PC-9 (cell line): ENCODE data around the gene MED16.

Source experiments
- EZH2 ChIP-seq: fragments of 200-600 bp; sonication (generic); IDR thresholded peaks from 2 replicates; pipeline ENCODE4 v1.8.0; 2017; ENCODE audit warnings: antibody characterized with exemption, low read depth
- TF ChIP-seq, protein P1 (sequence below): fragments of 200-600 bp; sonication (generic); conservative IDR thresholded peaks from 2 replicates; pipeline ENCODE4 v1.6.1; 2017; ENCODE audit warnings: mixed run types, antibody characterized with exemption, mild to moderate bottlenecking, moderate library complexity

DNA sequence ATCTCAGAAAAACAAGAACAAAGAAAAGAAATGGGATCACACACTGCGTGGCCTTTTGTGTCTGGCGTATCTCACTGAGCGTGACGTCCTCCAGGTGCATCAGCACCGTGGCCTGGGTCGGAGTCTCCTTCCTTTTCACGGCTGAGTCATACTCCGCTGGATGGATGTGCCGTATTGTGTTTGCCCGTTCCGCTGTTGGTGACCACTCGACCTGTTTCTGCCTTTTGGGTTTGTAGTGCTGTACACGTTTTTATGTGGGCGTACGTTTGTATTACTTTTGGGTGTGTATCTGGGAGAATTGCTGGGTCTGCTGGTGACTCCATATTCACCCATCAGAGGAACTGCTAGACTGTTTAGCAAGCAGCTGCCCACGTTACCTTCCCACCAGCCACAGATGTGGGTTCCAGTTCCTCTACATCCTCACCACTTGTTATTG is 44.3 kb upstream of the MED16 start:
- TF ChIP-seq, protein P1, sequence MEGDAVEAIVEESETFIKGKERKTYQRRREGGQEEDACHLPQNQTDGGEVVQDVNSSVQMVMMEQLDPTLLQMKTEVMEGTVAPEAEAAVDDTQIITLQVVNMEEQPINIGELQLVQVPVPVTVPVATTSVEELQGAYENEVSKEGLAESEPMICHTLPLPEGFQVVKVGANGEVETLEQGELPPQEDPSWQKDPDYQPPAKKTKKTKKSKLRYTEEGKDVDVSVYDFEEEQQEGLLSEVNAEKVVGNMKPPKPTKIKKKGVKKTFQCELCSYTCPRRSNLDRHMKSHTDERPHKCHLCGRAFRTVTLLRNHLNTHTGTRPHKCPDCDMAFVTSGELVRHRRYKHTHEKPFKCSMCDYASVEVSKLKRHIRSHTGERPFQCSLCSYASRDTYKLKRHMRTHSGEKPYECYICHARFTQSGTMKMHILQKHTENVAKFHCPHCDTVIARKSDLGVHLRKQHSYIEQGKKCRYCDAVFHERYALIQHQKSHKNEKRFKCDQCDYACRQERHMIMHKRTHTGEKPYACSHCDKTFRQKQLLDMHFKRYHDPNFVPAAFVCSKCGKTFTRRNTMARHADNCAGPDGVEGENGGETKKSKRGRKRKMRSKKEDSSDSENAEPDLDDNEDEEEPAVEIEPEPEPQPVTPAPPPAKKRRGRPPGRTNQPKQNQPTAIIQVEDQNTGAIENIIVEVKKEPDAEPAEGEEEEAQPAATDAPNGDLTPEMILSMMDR: no peak
- no peak for TF ChIP-seq EZH2
